ENCODE data around the gene ZNF316.
A peak's percentile ranks its signal among the peaks of the same experiment; 100 is the strongest.

The ZNF316 gene

GRCh38 chr7:6642239-6642839 lies 5.2 kb downstream of the ZNF316 start:
- Mint-ChIP-seq H3K4me1 (peaks cover 16% of the 10 kb centered on the region), H3K27me3 (ENCODE audit: low read depth) (no peaks in the 10 kb centered on the region), H3K27ac (no peak overlapping the region), H3K4me3 (no peak overlapping the region), H3K9me3 (no peaks in the 10 kb centered on the region), H3K36me3 (ENCODE audit: low read depth) (peaks cover 53% of the 10 kb centered on the region)
- TF ChIP-seq CTCF (IDR thresholded peaks at IDR 0.05; ENCODE audit: unreplicated experiment in 3 of 3): no peak

- H3K9me3 Mint-ChIP-seq: no peaks in the 10 kb centered on the region
- TF ChIP-seq CTCF (IDR thresholded peaks at IDR 0.05; ENCODE audit: unreplicated experiment in 3 of 3): no peak
- no peaks in the 10 kb centered on the region for H3K27me3 Mint-ChIP-seq (ENCODE audit: low read depth)
- no peak overlapping the region for H3K27ac Mint-ChIP-seq
- H3K4me3 Mint-ChIP-seq: no peak overlapping the region
- peaks cover 16% of the 10 kb centered on the region for H3K4me1 Mint-ChIP-seq
- peaks cover 58% of the 10 kb centered on the region for H3K36me3 Mint-ChIP-seq (ENCODE audit: low read depth)
Observed at GRCh38 chr7:6642861-6643640, 5.9 kb downstream of the ZNF316 start.

- no peak for TF ChIP-seq CTCF (IDR thresholded peaks at IDR 0.05; ENCODE audit: unreplicated experiment in 3 of 3)
- peaks cover 8% of the 10 kb centered on the region for H3K4me1 Mint-ChIP-seq
- no peak overlapping the region for H3K27ac Mint-ChIP-seq
- no peaks in the 10 kb centered on the region for H3K9me3 Mint-ChIP-seq
- H3K27me3 Mint-ChIP-seq (ENCODE audit: low read depth): no peaks in the 10 kb centered on the region
- peaks cover 55% of the 10 kb centered on the region for H3K36me3 Mint-ChIP-seq (ENCODE audit: low read depth)
- H3K4me3 Mint-ChIP-seq: no peak overlapping the region
Observed at GRCh38 chr7:6643915-6644625, 7.0 kb downstream of the ZNF316 start.

GRCh38 chr7:6644728-6645127 lies 7.6 kb downstream of the ZNF316 start:
- Mint-ChIP-seq H3K27ac (no peak overlapping the region), H3K36me3 (ENCODE audit: low read depth) (peaks cover 52% of the 10 kb centered on the region), H3K9me3 (no peaks in the 10 kb centered on the region), H3K4me1 (peaks cover 5% of the 10 kb centered on the region), H3K4me3 (no peak overlapping the region), H3K27me3 (ENCODE audit: low read depth) (no peaks in the 10 kb centered on the region)
- TF ChIP-seq CTCF (IDR thresholded peaks at IDR 0.05; ENCODE audit: unreplicated experiment in 3 of 3): no peak

GRCh38 chr7:6646465-6646864 lies 9.3 kb downstream of the ZNF316 start:
- Mint-ChIP-seq H3K36me3 (ENCODE audit: low read depth) (peaks cover 54% of the 10 kb centered on the region), H3K27ac (peak overlapping the region in 1 of 3 experiments; percentile 70), H3K4me1 (no peaks in the 10 kb centered on the region), H3K27me3 (ENCODE audit: low read depth) (no peaks in the 10 kb centered on the region), H3K4me3 (no peak overlapping the region), H3K9me3 (peaks cover 12% of the 10 kb centered on the region)
- TF ChIP-seq CTCF (IDR thresholded peaks at IDR 0.05; ENCODE audit: unreplicated experiment in 3 of 3): no peak

Measured in nephron (organoid).